CD4-positive, alpha-beta T cell (primary cell): Measurements from ENCODE around the gene HAUS2. TPM values are rescaled to one million over a fixed set of nuclear protein-coding genes. Genes with fewer than 3 reads are reported as not detected.
A peak's percentile ranks its signal among the peaks of the same experiment; 100 is the strongest.

ENCODE experiments used
- ATAC-seq: fragments of 200-7000 bp; cut with Tn5 transposase; one replicate; pipeline ENCODE4 v1.10.0; 2022; ENCODE audit warnings: mild to moderate bottlenecking; ENCODE audit not compliant: poor library complexity
- CTCF ChIA-PET: fragments of 350-600 bp; sonication (Branson Sonifier 250); formaldehyde crosslinking; loops from one replicate; lab custom pipeline; 2021; ENCODE audit warnings: antibody characterized with exemption, inconsistent platforms; lab: Charles Lee
- POLR2A ChIA-PET: fragments of 350-600 bp; sonication (Branson Sonifier 250); formaldehyde crosslinking; loops from one replicate; lab custom pipeline; 2021; ENCODE audit warnings: antibody characterized with exemption, inconsistent platforms; lab: Charles Lee
- DNase-seq, 14 experiments: peaks; one replicate each; pipeline ENCODE4 v3.0.0-alpha.2; 2013 to 2020; ENCODE audit warnings: mixed read lengths in 2 of 14
- H3K27ac ChIP-seq, 2 donors: one replicate each; pipeline versions ENCODE4 v1.5.1 to v1.7.0; 2013; ENCODE audit warnings: low read length in 2 of 2, low read depth in 1 of 2, mild to moderate bottlenecking in 1 of 2
- H3K27me3 ChIP-seq, 2 experiments: 1 replicate in 1 of 2; 2 replicates in 1 of 2; pipeline versions ENCODE4 v1.6.1 to v1.7.0; 2013; ENCODE audit warnings: low read length in 2 of 2, control low read depth in 1 of 2, mild to moderate bottlenecking in 1 of 2, moderate library complexity in 1 of 2; ENCODE audit not compliant: insufficient read depth in 2 of 2, control insufficient read depth in 1 of 2
- H3K36me3 ChIP-seq: one replicate; pipeline ENCODE4 v1.6.1; 2013; ENCODE audit warnings: low read length, control low read depth; ENCODE audit not compliant: insufficient read depth
- H3K4me1 ChIP-seq: one replicate; pipeline ENCODE4 v1.6.1; 2013; ENCODE audit warnings: low read length, control low read depth; ENCODE audit not compliant: insufficient read depth
- H3K4me3 ChIP-seq: one replicate; pipeline ENCODE4 v1.5.1; 2013; ENCODE audit warnings: mild to moderate bottlenecking, low read length, moderate library complexity
- H3K9me3 ChIP-seq, 2 experiments: 1 replicate in 1 of 2; 2 replicates in 1 of 2; pipeline versions ENCODE4 v1.6.1 to v1.7.0; 2013; ENCODE audit warnings: low read length in 2 of 2, mild to moderate bottlenecking in 2 of 2, control low read depth in 1 of 2, moderate library complexity in 1 of 2; ENCODE audit not compliant: control insufficient read depth in 1 of 2, insufficient read depth in 1 of 2
- H3K27ac Mint-ChIP-seq: one replicate; pipeline ENCODE4 v1.8.0; 2020; ENCODE audit warnings: mixed read lengths
- H3K27me3 Mint-ChIP-seq: one replicate; pipeline ENCODE4 v1.8.0; 2021; ENCODE audit warnings: mixed read lengths
- H3K36me3 Mint-ChIP-seq: one replicate; pipeline ENCODE4 v1.8.0; 2021; ENCODE audit warnings: low read depth, mixed read lengths
- H3K4me1 Mint-ChIP-seq: one replicate; pipeline ENCODE4 v1.8.0; 2021; ENCODE audit warnings: low read depth, mixed read lengths
- H3K4me3 Mint-ChIP-seq: one replicate; pipeline ENCODE4 v1.8.0; 2020; ENCODE audit warnings: mild to moderate bottlenecking, mixed read lengths
- H3K9me3 Mint-ChIP-seq: one replicate; pipeline ENCODE4 v1.8.0; 2020; ENCODE audit warnings: mixed read lengths
- intact Hi-C, 2 experiments: fragments of 100-400 bp; cut with DNase I in 1 of 2; cut with micrococcal nuclease in 1 of 2; formaldehyde crosslinking; loops; one replicate each; pipeline versions ENCODE4 v1.15.1 to v1.9.0; 2023 to 2025; cut with DNase I, micrococcal nuclease
- total RNA-seq, 174 experiments: library from RNA in 2 of 174; stranded (reverse) in 2 of 174; gene quantifications; one replicate each; pipeline ENCODE4 v1.2.3 and lab custom pipeline; 2021 to 2026
- TF ChIP-seq, protein P1 (sequence below): fragments of 200-600 bp; IDR thresholded peaks from one replicate; pipeline ENCODE4 v1.8.0; 2022; ENCODE audit warnings: antibody characterized with exemption, mild to moderate bottlenecking

The HAUS2 gene
- total RNA-seq, 2 experiments from 2014 or later, result 23.0 to 28.2 TPM

GRCh38 chr15:42544853-42545629 is 3.6 kb upstream of the HAUS2 start:
- H3K4me3 ChIP-seq, result no peak overlapping the region
- peak in 1 of 14 experiments; percentile 8 for DNase-seq
- TF ChIP-seq, protein P1, sequence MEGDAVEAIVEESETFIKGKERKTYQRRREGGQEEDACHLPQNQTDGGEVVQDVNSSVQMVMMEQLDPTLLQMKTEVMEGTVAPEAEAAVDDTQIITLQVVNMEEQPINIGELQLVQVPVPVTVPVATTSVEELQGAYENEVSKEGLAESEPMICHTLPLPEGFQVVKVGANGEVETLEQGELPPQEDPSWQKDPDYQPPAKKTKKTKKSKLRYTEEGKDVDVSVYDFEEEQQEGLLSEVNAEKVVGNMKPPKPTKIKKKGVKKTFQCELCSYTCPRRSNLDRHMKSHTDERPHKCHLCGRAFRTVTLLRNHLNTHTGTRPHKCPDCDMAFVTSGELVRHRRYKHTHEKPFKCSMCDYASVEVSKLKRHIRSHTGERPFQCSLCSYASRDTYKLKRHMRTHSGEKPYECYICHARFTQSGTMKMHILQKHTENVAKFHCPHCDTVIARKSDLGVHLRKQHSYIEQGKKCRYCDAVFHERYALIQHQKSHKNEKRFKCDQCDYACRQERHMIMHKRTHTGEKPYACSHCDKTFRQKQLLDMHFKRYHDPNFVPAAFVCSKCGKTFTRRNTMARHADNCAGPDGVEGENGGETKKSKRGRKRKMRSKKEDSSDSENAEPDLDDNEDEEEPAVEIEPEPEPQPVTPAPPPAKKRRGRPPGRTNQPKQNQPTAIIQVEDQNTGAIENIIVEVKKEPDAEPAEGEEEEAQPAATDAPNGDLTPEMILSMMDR, result no peak
- no peaks in the 10 kb centered on the region for H3K9me3 ChIP-seq
- Mint-ChIP-seq H3K27me3 (no peaks in the 10 kb centered on the region), H3K27ac (peak overlapping the region; percentile 15), H3K4me1 (peaks cover 49% of the 10 kb centered on the region), H3K36me3 (peaks cover 63% of the 10 kb centered on the region), H3K4me3 (no peak overlapping the region), H3K9me3 (no peaks in the 10 kb centered on the region)
- peak overlapping the region in 1 of 2 donors; percentile 5 for H3K27ac ChIP-seq
- CTCF ChIA-PET, result interaction anchor here (0.7 to 1.0 kb wide), 2 partner anchors 23 to 36 kb away, joined by 3 read pairs; no protein-coding TSS in a partner anchor
- POLR2A ChIA-PET, result interaction anchor here (1.1 to 1.9 kb wide), 2 partner anchors 10 to 50 kb away, joined by 3 to 5 read pairs; partner anchors contain the start of gene SNAP23
- peaks cover 21% of the 10 kb centered on the region for H3K4me1 ChIP-seq
- no peak for ATAC-seq
- peaks cover 21% of the 10 kb centered on the region for H3K36me3 ChIP-seq
- intact Hi-C loops, result loop anchor here in 1 of 2 experiments (5.0 kb wide), 1 partner anchor 107 kb away; no protein-coding TSS in a partner anchor
- no peaks in the 10 kb centered on the region for H3K27me3 ChIP-seq

GRCh38 chr15:42547918-42548248 is 755 bp upstream of the HAUS2 start:
- Histone ChIP-seq H3K4me1 (peaks cover 28% of the 10 kb centered on the region), H3K27me3 (no peaks in the 10 kb centered on the region), H3K4me3 (peak overlapping the region; percentile 96), H3K36me3 (peaks cover 26% of the 10 kb centered on the region), H3K27ac (peak overlapping the region; percentile 76 to 84), H3K9me3 (no peaks in the 10 kb centered on the region)
- peaks cover 50% of the 10 kb centered on the region for H3K36me3 Mint-ChIP-seq
- CTCF ChIA-PET, result interaction anchor here (1.0 to 1.1 kb wide), 2 partner anchors 45 to 379 kb away, joined by 3 read pairs; no protein-coding TSS in a partner anchor
- ATAC-seq (peak; percentile 1), DNase-seq (peak in 1 of 14 experiments; percentile 1)
- H3K27me3 Mint-ChIP-seq, result no peaks in the 10 kb centered on the region
- no peaks in the 10 kb centered on the region for H3K9me3 Mint-ChIP-seq
- peak overlapping the region; percentile 91 for H3K4me3 Mint-ChIP-seq
- H3K4me1 Mint-ChIP-seq, result peaks cover 62% of the 10 kb centered on the region
- TF ChIP-seq, protein P1, result no peak
- intact Hi-C loops, result loop anchor here (1.0 to 5.0 kb wide), 3 partner anchors 27 to 104 kb away; partner anchors contain the start of genes STARD9 (in 1 of the 2) and ZNF106 (in 1 of the 2)
- POLR2A ChIA-PET, result interaction anchor here (0.7 to 3.3 kb wide), 13 partner anchors 9 to 558 kb away, joined by 3 to 29 read pairs (median 5); partner anchors contain the start of genes GANC, SNAP23, STARD9 and TMEM87A
- peak overlapping the region; percentile 92 for H3K27ac Mint-ChIP-seq

GRCh38 chr15:42549032-42549491 is 424 bp downstream of the HAUS2 start:
- no peaks in the 10 kb centered on the region for H3K9me3 ChIP-seq
- Mint-ChIP-seq H3K4me1 (peaks cover 71% of the 10 kb centered on the region), H3K9me3 (no peaks in the 10 kb centered on the region), H3K36me3 (peaks cover 49% of the 10 kb centered on the region), H3K4me3 (peak overlapping the region; percentile 91), H3K27ac (peak overlapping the region; percentile 92), H3K27me3 (no peaks in the 10 kb centered on the region)
- no peaks in the 10 kb centered on the region for H3K27me3 ChIP-seq
- TF ChIP-seq, protein P1, result no peak
- intact Hi-C loops, result loop anchor here (1.0 to 5.0 kb wide), 3 partner anchors 58 to 103 kb away; partner anchors contain the start of gene ZNF106 (in 2 of the 2)
- H3K4me3 ChIP-seq, result peak overlapping the region; percentile 96
- peaks cover 28% of the 10 kb centered on the region for H3K4me1 ChIP-seq
- ATAC-seq (peak; percentile 71), DNase-seq (peak in 5 of 14 experiments; percentile 4 to 65 (median 38))
- H3K36me3 ChIP-seq, result peaks cover 18% of the 10 kb centered on the region
- peak overlapping the region; percentile 76 to 84 for H3K27ac ChIP-seq
- ChIA-PET POLR2A (interaction anchor here (1.0 to 3.3 kb wide), 8 partner anchors 10 to 276 kb away, joined by 3 to 29 read pairs (median 14); partner anchors contain the start of genes GANC, SNAP23, STARD9 and TMEM87A), CTCF (interaction anchor here (1.1 to 1.2 kb wide), 2 partner anchors 26 to 44 kb away, joined by 3 to 5 read pairs; partner anchors contain the start of gene STARD9)
